Effector memory CD8-positive, alpha-beta T cell (primary cell): ENCODE results near the gene TALDO1.

Experiments used
- ATAC-seq: fragments of 150-1000 bp; cut with Tn5 transposase; replicated peaks from 2 replicates; pipeline ENCODE4 v1.10.0; 2021; ENCODE audit warnings: mild to moderate bottlenecking, moderate library complexity
- DNase-seq, 3 experiments: peaks; one replicate each; pipeline ENCODE4 v3.0.0; 2021
- H3K27ac Mint-ChIP-seq, 2 donors: one replicate each; pipeline ENCODE4 v1.8.0; 2022; ENCODE audit warnings: mild to moderate bottlenecking in 2 of 2, mixed read lengths in 2 of 2, moderate library complexity in 2 of 2
- H3K27me3 Mint-ChIP-seq, 2 donors: one replicate each; pipeline ENCODE4 v1.8.0; 2022; ENCODE audit warnings: mixed read lengths in 2 of 2
- H3K36me3 Mint-ChIP-seq: one replicate; pipeline ENCODE4 v1.8.0; 2022; ENCODE audit warnings: mild to moderate bottlenecking, moderate library complexity, mixed read lengths; ENCODE audit not compliant: insufficient read depth
- H3K4me1 Mint-ChIP-seq, 2 donors: one replicate each; pipeline ENCODE4 v1.8.0; 2022; ENCODE audit warnings: low read depth in 2 of 2, mixed read lengths in 2 of 2
- H3K4me3 Mint-ChIP-seq, 2 donors: one replicate each; pipeline ENCODE4 v1.8.0; 2022; ENCODE audit warnings: mild to moderate bottlenecking in 2 of 2, mixed read lengths in 2 of 2, moderate library complexity in 2 of 2
- H3K9me3 Mint-ChIP-seq, 2 donors: one replicate each; pipeline ENCODE4 v1.8.0; 2022; ENCODE audit warnings: mixed read lengths in 2 of 2
- total RNA-seq, 9 experiments: gene quantifications; one replicate each; lab custom pipeline; 2026; lab: John Stamatoyannopoulos, UW

The TALDO1 gene
- total RNA-seq, result 26.8 to 146 (median 65.4) reads per million in 9 experiments

- H3K27me3 Mint-ChIP-seq, result no peaks in the 10 kb centered on the region
- DNase-seq (peak; percentile 57 to 73 (median 73)), ATAC-seq (peak; percentile 86)
- H3K27ac Mint-ChIP-seq, result peak within 1 kb of the TSS; percentile 72 to 83
- peaks cover 4% of the 10 kb centered on the region for H3K36me3 Mint-ChIP-seq
- H3K4me1 Mint-ChIP-seq, result peaks cover 3 to 13% of the 10 kb centered on the region in 2 donors
- peak within 1 kb of the TSS; percentile 79 to 81 for H3K4me3 Mint-ChIP-seq
- H3K9me3 Mint-ChIP-seq, result no peaks in the 10 kb centered on the region
Measured at GRCh38 chr11:747158-748006, at the start of gene TALDO1. TALDO1 (plus strand) TSS chr11:747464; CDS start chr11:747482, 18 bp downstream.

GRCh38 chr11:697811-698311, 49.4 kb upstream of the TALDO1 start:
- peaks cover 21% of the 10 kb centered on the region in 2 donors for H3K4me1 Mint-ChIP-seq
- H3K9me3 Mint-ChIP-seq, result no peaks in the 10 kb centered on the region
- peak overlapping the region; percentile 51 to 52 for H3K27ac Mint-ChIP-seq
- peaks cover 23% of the 10 kb centered on the region for H3K36me3 Mint-ChIP-seq
- H3K27me3 Mint-ChIP-seq, result no peaks in the 10 kb centered on the region
- DNase-seq (no peak), ATAC-seq (no peak)
- peak overlapping the region in 1 of 2 donors; percentile 43 for H3K4me3 Mint-ChIP-seq

GRCh38 chr11:698493-699115, 48.7 kb upstream of the TALDO1 start:
- H3K36me3 Mint-ChIP-seq, result peaks cover 17% of the 10 kb centered on the region
- no peaks in the 10 kb centered on the region for H3K9me3 Mint-ChIP-seq
- ATAC-seq, result no peak
- H3K4me1 Mint-ChIP-seq, result peaks cover 14% of the 10 kb centered on the region in 2 donors
- H3K4me3 Mint-ChIP-seq, result peak overlapping the region in 1 of 2 donors; percentile 43
- H3K27ac Mint-ChIP-seq, result peak overlapping the region in 1 of 2 donors; percentile 52
- no peak for DNase-seq
- H3K27me3 Mint-ChIP-seq, result no peaks in the 10 kb centered on the region

- H3K36me3 Mint-ChIP-seq, result peaks cover 16% of the 10 kb centered on the region
- DNase-seq, result no peak
- H3K4me3 Mint-ChIP-seq, result no peak overlapping the region
- no peaks in the 10 kb centered on the region for H3K27me3 Mint-ChIP-seq
- H3K27ac Mint-ChIP-seq, result no peak overlapping the region
- H3K9me3 Mint-ChIP-seq, result no peaks in the 10 kb centered on the region
- peaks cover 10% of the 10 kb centered on the region in 2 donors for H3K4me1 Mint-ChIP-seq
- ATAC-seq, result no peak
Measured at GRCh38 chr11:699116-699508, 48.2 kb upstream of the TALDO1 start.

GRCh38 chr11:699753-700152, 47.5 kb upstream of the TALDO1 start:
- Mint-ChIP-seq H3K4me3 (no peak overlapping the region), H3K4me1 (peaks cover 8 to 10% of the 10 kb centered on the region in 2 donors), H3K36me3 (peaks cover 16% of the 10 kb centered on the region), H3K27ac (no peak overlapping the region), H3K9me3 (no peaks in the 10 kb centered on the region), H3K27me3 (no peaks in the 10 kb centered on the region)
- no peak for ATAC-seq
- no peak for DNase-seq

- ATAC-seq (no peak), DNase-seq (no peak)
- H3K27me3 Mint-ChIP-seq, result peaks cover 0 to 9% of the 10 kb centered on the region in 2 donors
- no peak overlapping the region for H3K4me3 Mint-ChIP-seq
- H3K9me3 Mint-ChIP-seq, result no peaks in the 10 kb centered on the region
- H3K36me3 Mint-ChIP-seq, result peaks cover 3% of the 10 kb centered on the region
- H3K27ac Mint-ChIP-seq, result no peak overlapping the region
- peaks cover 6 to 8% of the 10 kb centered on the region in 2 donors for H3K4me1 Mint-ChIP-seq
Measured at GRCh38 chr11:701741-702461, 45.4 kb upstream of the TALDO1 start.

GRCh38 chr11:702462-703461, 44.5 kb upstream of the TALDO1 start:
- Mint-ChIP-seq H3K9me3 (no peaks in the 10 kb centered on the region), H3K4me3 (no peak overlapping the region), H3K27me3 (peaks cover 8 to 17% of the 10 kb centered on the region in 2 donors), H3K4me1 (peaks cover 7% of the 10 kb centered on the region in 2 donors), H3K27ac (no peak overlapping the region), H3K36me3 (peaks cover 3% of the 10 kb centered on the region)
- no peak for DNase-seq
- peak; percentile 45 for ATAC-seq

- H3K27ac Mint-ChIP-seq, result peak overlapping the region in 1 of 2 donors; percentile 44
Measured at GRCh38 chr11:703506-703905, 43.8 kb upstream of the TALDO1 start.

GRCh38 chr11:704228-704674, 43.0 kb upstream of the TALDO1 start:
- DNase-seq (no peak), ATAC-seq (no peak)
- no peaks in the 10 kb centered on the region for H3K9me3 Mint-ChIP-seq
- peaks cover 3 to 5% of the 10 kb centered on the region in 2 donors for H3K4me1 Mint-ChIP-seq
- H3K27ac Mint-ChIP-seq, result peak overlapping the region in 1 of 2 donors; percentile 44
- H3K27me3 Mint-ChIP-seq, result peaks cover 12 to 23% of the 10 kb centered on the region in 2 donors
- H3K36me3 Mint-ChIP-seq, result no peaks in the 10 kb centered on the region
- no peak overlapping the region for H3K4me3 Mint-ChIP-seq

More at GRCh38 chr11:703506-703905, 43.8 kb upstream of the TALDO1 start:
- H3K36me3 Mint-ChIP-seq, result peaks cover under 1% of the 10 kb centered on the region
- H3K4me3 Mint-ChIP-seq, result no peak overlapping the region
- peaks cover 12 to 23% of the 10 kb centered on the region in 2 donors for H3K27me3 Mint-ChIP-seq
- DNase-seq, result no peak
- no peaks in the 10 kb centered on the region for H3K9me3 Mint-ChIP-seq
- ATAC-seq, result no peak
- peaks cover 3 to 5% of the 10 kb centered on the region in 2 donors for H3K4me1 Mint-ChIP-seq

GRCh38 chr11:704781-705645, 42.3 kb upstream of the TALDO1 start:
- ATAC-seq (no peak), DNase-seq (no peak)
- Mint-ChIP-seq H3K36me3 (no peaks in the 10 kb centered on the region), H3K27me3 (peaks cover 12 to 30% of the 10 kb centered on the region in 2 donors), H3K4me3 (peak overlapping the region; percentile 33 to 37), H3K27ac (no peak overlapping the region), H3K9me3 (no peaks in the 10 kb centered on the region), H3K4me1 (peaks cover 3 to 5% of the 10 kb centered on the region in 2 donors)

- Mint-ChIP-seq H3K27ac (no peak within 1 kb of the TSS), H3K9me3 (no peaks in the 10 kb centered on the region), H3K27me3 (peaks cover 18 to 38% of the 10 kb centered on the region in 2 donors), H3K4me1 (peaks cover 3 to 9% of the 10 kb centered on the region in 2 donors), H3K36me3 (no peaks in the 10 kb centered on the region), H3K4me3 (peak within 1 kb of the TSS; percentile 37 to 50)
- ATAC-seq, result peak; percentile 35
- DNase-seq, result no peak
Measured at GRCh38 chr11:705646-706438, 41.4 kb upstream of the TALDO1 start, which contains the start of gene EPS8L2. EPS8L2 (plus strand) TSS chr11:706231; CDS start chr11:709408, 3,177 bp downstream.
